ENCODE data around the gene TPM1.

- TF ChIP-seq CTCF (IDR thresholded peaks at IDR 0.05; ENCODE audit: poor library complexity) (no peak), EZH2 (IDR thresholded peaks at IDR 0.05; ENCODE audit: borderline replicate concordance) (no peak), EZH2phosphoT487 (IDR thresholded peaks at IDR 0.05; ENCODE audit: low read depth, severe bottlenecking, unreplicated experiment) (no peak)
Measured at GRCh38 chr15:63090472-63090871, 47.9 kb downstream of the TPM1 start.
